ENCODE results near the gene ZMIZ1.
A peak's percentile ranks its signal among the peaks of the same experiment; 100 is the strongest.

Gene ZMIZ1

DNA sequence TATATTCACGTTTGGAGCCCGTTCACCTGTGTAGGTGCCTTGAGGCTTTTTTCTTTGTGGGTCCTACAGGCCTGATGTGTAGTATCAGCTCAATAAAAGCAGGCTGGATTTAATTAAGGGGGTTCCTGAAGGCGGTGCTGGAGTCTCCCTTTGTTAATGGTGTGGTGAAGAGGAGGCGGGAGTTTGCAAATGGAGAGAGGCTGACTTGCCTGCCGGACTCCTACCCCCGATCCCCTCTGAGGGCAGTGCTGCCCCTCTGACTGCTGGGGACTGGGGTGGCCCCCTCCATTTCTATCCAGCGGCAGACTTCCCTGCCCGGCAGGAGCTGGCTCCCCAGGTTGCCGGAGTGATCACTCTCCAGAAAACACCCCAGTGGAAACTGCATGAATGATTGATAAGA lies 45.1 kb downstream of the ZMIZ1 start:
- Histone ChIP-seq H3K9me3 (ENCODE audit: control insufficient read depth, low read length) (no peaks in the 10 kb centered on the region), H3K27ac (ENCODE audit: low read length, poor library complexity, severe bottlenecking) (peak overlapping the region; percentile 61)
- WGBS: 60% methylated on average over 8 of the region's 9 CpGs

GRCh38 chr10:79115302-79115701 lies 46.5 kb downstream of the ZMIZ1 start:
- Histone ChIP-seq H3K9me3 (ENCODE audit: control insufficient read depth, low read length) (no peaks in the 10 kb centered on the region), H4K91ac (ENCODE audit: low read length) (peak overlapping the region; percentile 70), H3K23ac (ENCODE audit: low read length in 2 of 2) (no peak overlapping the region), H3K4me3 (ENCODE audit: insufficient read depth in 1 of 2, low read depth in 1 of 2, low read length in 2 of 2) (no peak overlapping the region), H3K27ac (ENCODE audit: low read length, poor library complexity, severe bottlenecking) (no peak overlapping the region), H2BK12ac (ENCODE audit: low read length in 2 of 2) (peak overlapping the region in 1 of 2 experiments; percentile 88), H4K8ac (ENCODE audit: low read length) (no peak overlapping the region), H3K4ac (ENCODE audit: low read depth in 1 of 2, low read length in 2 of 2) (peak overlapping the region in 1 of 2 experiments; percentile 3), H3K79me1 (replicated peaks; ENCODE audit: low read length, poor library complexity, severe bottlenecking) (peaks cover 19% of the 10 kb centered on the region), H2BK120ac (ENCODE audit: low read depth, low read length) (no peak overlapping the region), H3K27me3 (ENCODE audit: control insufficient read depth in 1 of 2, insufficient read depth in 1 of 2, low read length in 2 of 2) (no peaks in the 10 kb centered on the region), H3K36me3 (ENCODE audit: control insufficient read depth in 1 of 2, insufficient read depth in 2 of 2, low read depth in 1 of 2, low read length in 2 of 2) (peaks cover 59 to 63% of the 10 kb centered on the region in 2 experiments), H3K9ac (ENCODE audit: low read length) (peak overlapping the region; percentile 69), H2BK15ac (ENCODE audit: low read depth, poor library complexity, severe bottlenecking) (peak overlapping the region; percentile 17), H3K18ac (ENCODE audit: low read depth in 1 of 2, low read length in 2 of 2) (peak overlapping the region; percentile 6 to 13), H2AFZ (ENCODE audit: low read depth, low read length) (no peak overlapping the region), H3K14ac (ENCODE audit: low read length in 2 of 2) (peak overlapping the region in 1 of 2 experiments; percentile 13), H2AK5ac (ENCODE audit: low read length, severe bottlenecking) (no peak overlapping the region), H3K4me2 (ENCODE audit: low read length, poor library complexity, severe bottlenecking) (no peak overlapping the region), H2BK5ac (ENCODE audit: low read depth, low read length, poor library complexity, severe bottlenecking) (no peak overlapping the region), H3K4me1 (ENCODE audit: control insufficient read depth, insufficient read depth, low read depth, low read length) (peaks cover 76% of the 10 kb centered on the region)
- no peak for DNase-seq
- 92% methylated on average over 4 of the region's 4 CpGs for WGBS

More for the DNA sequence above, 45.1 kb downstream of the ZMIZ1 start:
- H3K23ac ChIP-seq (ENCODE audit: low read length in 2 of 2): no peak overlapping the region
- peak overlapping the region; percentile 41 to 51 for H2BK12ac ChIP-seq (ENCODE audit: low read length in 2 of 2)
- no peaks in the 10 kb centered on the region for H3K27me3 ChIP-seq (ENCODE audit: control insufficient read depth in 1 of 2, insufficient read depth in 1 of 2, low read length in 2 of 2)
- no peak overlapping the region for H2BK5ac ChIP-seq (ENCODE audit: low read depth, low read length, poor library complexity, severe bottlenecking)
- H2BK120ac ChIP-seq (ENCODE audit: low read depth, low read length): peak overlapping the region; percentile 6
- peak overlapping the region; percentile 14 for H3K4me2 ChIP-seq (ENCODE audit: low read length, poor library complexity, severe bottlenecking)
- peaks cover 45 to 61% of the 10 kb centered on the region in 2 experiments for H3K36me3 ChIP-seq (ENCODE audit: control insufficient read depth in 1 of 2, insufficient read depth in 2 of 2, low read depth in 1 of 2, low read length in 2 of 2)
- no peak overlapping the region for H4K8ac ChIP-seq (ENCODE audit: low read length)
- H4K91ac ChIP-seq (ENCODE audit: low read length): no peak overlapping the region
- H3K18ac ChIP-seq (ENCODE audit: low read depth in 1 of 2, low read length in 2 of 2): peak overlapping the region; percentile 10 to 70
- no peak for DNase-seq
- H2AK5ac ChIP-seq (ENCODE audit: low read length, severe bottlenecking): peak overlapping the region; percentile 63
- no peak overlapping the region for H2AFZ ChIP-seq (ENCODE audit: low read depth, low read length)
- H3K4me1 ChIP-seq (ENCODE audit: control insufficient read depth, insufficient read depth, low read depth, low read length): peaks cover 79% of the 10 kb centered on the region
- peak overlapping the region; percentile 69 for H3K9ac ChIP-seq (ENCODE audit: low read length)
- H3K4ac ChIP-seq (ENCODE audit: low read depth in 1 of 2, low read length in 2 of 2): peak overlapping the region in 1 of 2 experiments; percentile 32
- H3K4me3 ChIP-seq (ENCODE audit: insufficient read depth in 1 of 2, low read depth in 1 of 2, low read length in 2 of 2): peak overlapping the region in 1 of 2 experiments; percentile 10
- no peak overlapping the region for H3K14ac ChIP-seq (ENCODE audit: low read length in 2 of 2)
- peaks cover 15% of the 10 kb centered on the region for H3K79me1 ChIP-seq (replicated peaks; ENCODE audit: low read length, poor library complexity, severe bottlenecking)
- H2BK15ac ChIP-seq (ENCODE audit: low read depth, poor library complexity, severe bottlenecking): peak overlapping the region; percentile 90

DNA sequence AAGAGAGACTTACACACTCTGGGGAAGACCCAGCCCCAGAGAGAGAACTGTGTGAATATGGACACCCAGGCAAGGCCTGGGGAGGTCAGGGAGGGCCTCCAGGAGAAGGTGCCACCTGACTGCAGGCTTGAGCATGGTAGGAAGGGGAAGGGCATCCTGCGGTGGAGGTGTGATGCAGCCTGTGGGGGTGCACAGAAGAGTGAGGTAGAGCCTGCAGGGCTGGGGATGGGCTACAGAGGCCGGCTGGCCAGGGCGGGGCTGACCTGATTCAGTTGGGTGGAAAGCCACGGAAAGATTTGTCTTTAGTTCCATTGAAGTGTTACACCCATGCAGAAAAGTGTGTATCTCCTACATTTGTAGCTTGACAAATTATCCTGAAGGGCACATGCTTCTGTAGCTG lies 47.6 kb downstream of the ZMIZ1 start:
- H2BK12ac ChIP-seq (ENCODE audit: low read length in 2 of 2): peak overlapping the region; percentile 64 to 81
- H2BK5ac ChIP-seq (ENCODE audit: low read depth, low read length, poor library complexity, severe bottlenecking): no peak overlapping the region
- H3K27ac ChIP-seq (ENCODE audit: low read length, poor library complexity, severe bottlenecking): no peak overlapping the region
- peak overlapping the region in 1 of 2 experiments; percentile 47 for H3K23ac ChIP-seq (ENCODE audit: low read length in 2 of 2)
- WGBS: 94% methylated on average over 4 of the region's 4 CpGs
- no peaks in the 10 kb centered on the region for H3K27me3 ChIP-seq (ENCODE audit: control insufficient read depth in 1 of 2, insufficient read depth in 1 of 2, low read length in 2 of 2)
- H3K18ac ChIP-seq (ENCODE audit: low read depth in 1 of 2, low read length in 2 of 2): peak overlapping the region; percentile 82 to 93
- H3K4me1 ChIP-seq (ENCODE audit: control insufficient read depth, insufficient read depth, low read depth, low read length): peaks cover 71% of the 10 kb centered on the region
- H3K9ac ChIP-seq (ENCODE audit: low read length): peak overlapping the region; percentile 9
- H4K8ac ChIP-seq (ENCODE audit: low read length): no peak overlapping the region
- no peak for DNase-seq
- no peak overlapping the region for H3K4me3 ChIP-seq (ENCODE audit: insufficient read depth in 1 of 2, low read depth in 1 of 2, low read length in 2 of 2)
- H3K4ac ChIP-seq (ENCODE audit: low read depth in 1 of 2, low read length in 2 of 2): peak overlapping the region; percentile 11 to 46
- H2AFZ ChIP-seq (ENCODE audit: low read depth, low read length): no peak overlapping the region
- H3K9me3 ChIP-seq (ENCODE audit: control insufficient read depth, low read length): no peaks in the 10 kb centered on the region
- H3K14ac ChIP-seq (ENCODE audit: low read length in 2 of 2): peak overlapping the region in 1 of 2 experiments; percentile 88
- H3K36me3 ChIP-seq (ENCODE audit: control insufficient read depth in 1 of 2, insufficient read depth in 2 of 2, low read depth in 1 of 2, low read length in 2 of 2): peaks cover 59 to 64% of the 10 kb centered on the region in 2 experiments
- H2BK15ac ChIP-seq (ENCODE audit: low read depth, poor library complexity, severe bottlenecking): peak overlapping the region; percentile 46
- peak overlapping the region; percentile 93 for H4K91ac ChIP-seq (ENCODE audit: low read length)
- peak overlapping the region; percentile 71 for H2BK120ac ChIP-seq (ENCODE audit: low read depth, low read length)
- peaks cover 28% of the 10 kb centered on the region for H3K79me1 ChIP-seq (replicated peaks; ENCODE audit: low read length, poor library complexity, severe bottlenecking)
- no peak overlapping the region for H3K4me2 ChIP-seq (ENCODE audit: low read length, poor library complexity, severe bottlenecking)
- no peak overlapping the region for H2AK5ac ChIP-seq (ENCODE audit: low read length, severe bottlenecking)

- Histone ChIP-seq H2AK5ac (ENCODE audit: low read length, severe bottlenecking) (no peak overlapping the region), H3K14ac (ENCODE audit: low read length in 2 of 2) (peak overlapping the region in 1 of 2 experiments; percentile 26), H2AFZ (ENCODE audit: low read depth, low read length) (no peak overlapping the region), H3K4me3 (ENCODE audit: insufficient read depth in 1 of 2, low read depth in 1 of 2, low read length in 2 of 2) (no peak overlapping the region), H3K27me3 (ENCODE audit: control insufficient read depth in 1 of 2, insufficient read depth in 1 of 2, low read length in 2 of 2) (no peaks in the 10 kb centered on the region), H2BK120ac (ENCODE audit: low read depth, low read length) (no peak overlapping the region), H3K27ac (ENCODE audit: low read length, poor library complexity, severe bottlenecking) (no peak overlapping the region), H3K18ac (ENCODE audit: low read depth in 1 of 2, low read length in 2 of 2) (peak overlapping the region; percentile 42 to 82), H3K9me3 (ENCODE audit: control insufficient read depth, low read length) (no peaks in the 10 kb centered on the region), H3K4ac (ENCODE audit: low read depth in 1 of 2, low read length in 2 of 2) (peak overlapping the region in 1 of 2 experiments; percentile 46), H3K4me1 (ENCODE audit: control insufficient read depth, insufficient read depth, low read depth, low read length) (peaks cover 67% of the 10 kb centered on the region), H3K79me1 (replicated peaks; ENCODE audit: low read length, poor library complexity, severe bottlenecking) (peaks cover 30% of the 10 kb centered on the region), H3K23ac (ENCODE audit: low read length in 2 of 2) (no peak overlapping the region), H2BK5ac (ENCODE audit: low read depth, low read length, poor library complexity, severe bottlenecking) (no peak overlapping the region), H2BK15ac (ENCODE audit: low read depth, poor library complexity, severe bottlenecking) (peak overlapping the region; percentile 23), H2BK12ac (ENCODE audit: low read length in 2 of 2) (no peak overlapping the region), H3K4me2 (ENCODE audit: low read length, poor library complexity, severe bottlenecking) (no peak overlapping the region), H4K8ac (ENCODE audit: low read length) (no peak overlapping the region), H4K91ac (ENCODE audit: low read length) (peak overlapping the region; percentile 93), H3K36me3 (ENCODE audit: control insufficient read depth in 1 of 2, insufficient read depth in 2 of 2, low read depth in 1 of 2, low read length in 2 of 2) (peaks cover 60 to 68% of the 10 kb centered on the region in 2 experiments), H3K9ac (ENCODE audit: low read length) (peak overlapping the region; percentile 9)
- WGBS: 72% methylated on average over 12 of the region's 12 CpGs
- peak; percentile 85 for DNase-seq
These were observed 48.3 kb downstream of the ZMIZ1 start for GRCh38 chr10:79116801-79117723.

Data from mesenchymal stem cell (in vitro differentiated cells and primary cell).